IMR-90 (cell line): Measurements from ENCODE around the gene DACT2.

Experiments
- POLR2A ChIP-seq: IDR thresholded peaks from 2 replicates; pipeline ENCODE4 v1.6.1; 2012; ENCODE audit warnings: mild to moderate bottlenecking, low read depth, low read length
- SMC3 ChIP-seq: fragments of 150-350 bp; IDR thresholded peaks from 2 replicates; pipeline ENCODE4 v1.6.1; 2016; ENCODE audit warnings: low read depth, mild to moderate bottlenecking, antibody characterized with exemption, low read length, moderate library complexity
- TF ChIP-seq, protein P1 (sequence below): fragments of 150-350 bp; IDR thresholded peaks from 2 replicates; pipeline ENCODE4 v1.6.1; 2016; ENCODE audit warnings: low read depth, mild to moderate bottlenecking, low read length, moderate library complexity, borderline replicate concordance
- TF ChIP-seq, protein P2 (sequence below): conservative IDR thresholded peaks from 2 replicates; pipeline ENCODE4 v1.5.1; 2012; ENCODE audit warnings: mild to moderate bottlenecking, low read depth, low read length, improper control_type of control experiment

DNA sequence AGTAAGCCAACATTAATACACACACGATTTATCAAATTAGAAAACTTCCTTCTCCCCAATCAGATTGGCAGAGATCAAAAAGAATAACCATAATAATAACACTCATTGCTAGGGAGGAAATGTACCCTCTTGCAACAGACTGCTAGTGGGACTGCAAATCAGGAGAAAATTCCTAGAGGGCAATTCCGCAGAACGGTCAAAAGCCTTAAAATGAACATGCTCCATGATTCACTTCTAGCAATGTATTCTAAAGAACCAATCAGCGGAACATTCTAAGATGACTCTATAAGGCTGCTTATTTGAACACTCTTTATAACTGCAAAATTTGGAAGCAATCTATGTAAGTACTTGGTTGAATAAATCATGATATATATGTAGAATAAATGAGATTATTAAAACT is 8.5 kb upstream of the DACT2 start:
- TF ChIP-seq, protein P1, sequence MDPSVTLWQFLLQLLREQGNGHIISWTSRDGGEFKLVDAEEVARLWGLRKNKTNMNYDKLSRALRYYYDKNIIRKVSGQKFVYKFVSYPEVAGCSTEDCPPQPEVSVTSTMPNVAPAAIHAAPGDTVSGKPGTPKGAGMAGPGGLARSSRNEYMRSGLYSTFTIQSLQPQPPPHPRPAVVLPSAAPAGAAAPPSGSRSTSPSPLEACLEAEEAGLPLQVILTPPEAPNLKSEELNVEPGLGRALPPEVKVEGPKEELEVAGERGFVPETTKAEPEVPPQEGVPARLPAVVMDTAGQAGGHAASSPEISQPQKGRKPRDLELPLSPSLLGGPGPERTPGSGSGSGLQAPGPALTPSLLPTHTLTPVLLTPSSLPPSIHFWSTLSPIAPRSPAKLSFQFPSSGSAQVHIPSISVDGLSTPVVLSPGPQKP, result no peak
- TF ChIP-seq SMC3 (no peak), POLR2A (no peak)
- TF ChIP-seq, protein P2, sequence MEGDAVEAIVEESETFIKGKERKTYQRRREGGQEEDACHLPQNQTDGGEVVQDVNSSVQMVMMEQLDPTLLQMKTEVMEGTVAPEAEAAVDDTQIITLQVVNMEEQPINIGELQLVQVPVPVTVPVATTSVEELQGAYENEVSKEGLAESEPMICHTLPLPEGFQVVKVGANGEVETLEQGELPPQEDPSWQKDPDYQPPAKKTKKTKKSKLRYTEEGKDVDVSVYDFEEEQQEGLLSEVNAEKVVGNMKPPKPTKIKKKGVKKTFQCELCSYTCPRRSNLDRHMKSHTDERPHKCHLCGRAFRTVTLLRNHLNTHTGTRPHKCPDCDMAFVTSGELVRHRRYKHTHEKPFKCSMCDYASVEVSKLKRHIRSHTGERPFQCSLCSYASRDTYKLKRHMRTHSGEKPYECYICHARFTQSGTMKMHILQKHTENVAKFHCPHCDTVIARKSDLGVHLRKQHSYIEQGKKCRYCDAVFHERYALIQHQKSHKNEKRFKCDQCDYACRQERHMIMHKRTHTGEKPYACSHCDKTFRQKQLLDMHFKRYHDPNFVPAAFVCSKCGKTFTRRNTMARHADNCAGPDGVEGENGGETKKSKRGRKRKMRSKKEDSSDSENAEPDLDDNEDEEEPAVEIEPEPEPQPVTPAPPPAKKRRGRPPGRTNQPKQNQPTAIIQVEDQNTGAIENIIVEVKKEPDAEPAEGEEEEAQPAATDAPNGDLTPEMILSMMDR, result no peak
